ENCODE measurements around the gene ADCY7.

ADCY7 gene

DNA sequence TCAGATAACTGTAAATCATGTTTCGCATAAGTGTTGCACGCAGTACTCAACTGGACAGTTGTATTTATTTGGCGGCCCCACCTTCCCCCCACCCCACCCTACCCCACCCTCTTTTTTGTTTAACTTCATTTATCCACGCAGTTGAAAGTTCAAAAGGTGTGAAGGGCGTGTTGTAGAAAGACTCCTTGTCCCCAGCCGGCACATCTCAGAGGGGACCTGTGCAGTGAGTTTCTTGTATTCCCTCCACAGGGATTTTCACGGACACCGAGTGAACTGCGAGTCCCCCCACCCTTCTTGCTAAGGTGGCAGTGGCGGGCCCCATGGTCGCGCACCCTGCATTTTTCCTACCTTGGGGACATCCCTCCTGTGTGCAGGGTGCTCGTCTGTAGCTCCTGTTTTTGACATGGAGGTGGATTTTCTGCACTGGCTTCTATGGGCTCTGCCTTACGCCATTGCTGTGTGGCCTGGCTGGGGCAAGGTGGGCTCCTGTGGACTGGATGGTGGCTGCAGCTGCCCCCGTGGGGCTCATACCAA, 36.2 kb downstream of the ADCY7 start:
- no peak overlapping the region for H3K4me2 ChIP-seq (ENCODE audit: low read depth, low read length)
- no peak for TF ChIP-seq EZH2 (optimal IDR thresholded peaks at IDR 0.05; ENCODE audit: low read depth, low read length)
- TF ChIP-seq, protein P1, sequence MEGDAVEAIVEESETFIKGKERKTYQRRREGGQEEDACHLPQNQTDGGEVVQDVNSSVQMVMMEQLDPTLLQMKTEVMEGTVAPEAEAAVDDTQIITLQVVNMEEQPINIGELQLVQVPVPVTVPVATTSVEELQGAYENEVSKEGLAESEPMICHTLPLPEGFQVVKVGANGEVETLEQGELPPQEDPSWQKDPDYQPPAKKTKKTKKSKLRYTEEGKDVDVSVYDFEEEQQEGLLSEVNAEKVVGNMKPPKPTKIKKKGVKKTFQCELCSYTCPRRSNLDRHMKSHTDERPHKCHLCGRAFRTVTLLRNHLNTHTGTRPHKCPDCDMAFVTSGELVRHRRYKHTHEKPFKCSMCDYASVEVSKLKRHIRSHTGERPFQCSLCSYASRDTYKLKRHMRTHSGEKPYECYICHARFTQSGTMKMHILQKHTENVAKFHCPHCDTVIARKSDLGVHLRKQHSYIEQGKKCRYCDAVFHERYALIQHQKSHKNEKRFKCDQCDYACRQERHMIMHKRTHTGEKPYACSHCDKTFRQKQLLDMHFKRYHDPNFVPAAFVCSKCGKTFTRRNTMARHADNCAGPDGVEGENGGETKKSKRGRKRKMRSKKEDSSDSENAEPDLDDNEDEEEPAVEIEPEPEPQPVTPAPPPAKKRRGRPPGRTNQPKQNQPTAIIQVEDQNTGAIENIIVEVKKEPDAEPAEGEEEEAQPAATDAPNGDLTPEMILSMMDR (IDR thresholded peaks at IDR 0.05; ENCODE audit: low read length): no peak
- H3F3A ChIP-seq (ENCODE audit: insufficient read depth, low read length): no peaks in the 10 kb centered on the region
- H3K4me3 ChIP-seq (ENCODE audit: low read length): no peak overlapping the region
- no peaks in the 10 kb centered on the region for H3K36me3 ChIP-seq (replicated peaks; ENCODE audit: insufficient read depth, low read length)
- H3K9me2 ChIP-seq (replicated peaks; ENCODE audit: insufficient read depth, low read length): no peaks in the 10 kb centered on the region
- H3K9me3 ChIP-seq (replicated peaks; ENCODE audit: insufficient read depth, low read length): no peaks in the 10 kb centered on the region
- no peak overlapping the region for H2AFZ ChIP-seq (ENCODE audit: low read length)
- H3K4me1 ChIP-seq (ENCODE audit: low read length): no peaks in the 10 kb centered on the region
- no peaks in the 10 kb centered on the region for H4K20me1 ChIP-seq (ENCODE audit: insufficient read depth, low read length)
- DNase-seq: no peak
- no peaks in the 10 kb centered on the region for H3K27me3 ChIP-seq (replicated peaks; ENCODE audit: insufficient read depth, low read length)
- no peak overlapping the region for H3K9ac ChIP-seq (ENCODE audit: low read length)
- H3K27ac ChIP-seq (ENCODE audit: low read length): no peak overlapping the region
- no peaks in the 10 kb centered on the region for H3K79me2 ChIP-seq (ENCODE audit: low read length)

DNA sequence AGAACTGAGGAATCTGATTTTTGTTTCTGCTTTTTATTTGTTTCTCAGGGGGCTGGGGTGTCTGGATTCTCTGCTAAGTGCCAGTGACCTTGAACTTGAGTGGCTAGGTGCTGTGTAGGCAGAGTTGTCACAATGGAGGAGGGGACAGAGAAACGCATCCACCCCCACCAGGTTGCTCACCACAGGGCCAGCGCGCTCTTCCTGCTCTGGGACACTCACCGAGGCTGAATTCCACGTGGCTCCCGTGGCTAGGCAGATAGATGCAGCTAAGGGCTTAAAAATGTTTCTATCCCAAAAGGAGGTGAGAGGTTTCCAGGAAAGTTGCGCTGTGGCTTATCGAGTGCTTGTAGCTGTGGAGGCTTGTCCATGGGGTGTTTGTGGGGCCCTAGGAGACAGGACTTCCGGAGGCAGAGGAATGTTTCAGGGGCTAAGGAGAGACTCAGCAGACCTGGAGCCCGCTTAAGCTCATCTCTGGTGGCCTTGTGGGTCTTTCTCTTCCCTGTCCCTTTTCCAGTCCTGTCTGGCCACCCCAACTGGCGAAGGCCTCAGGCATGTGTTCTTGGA, 36.8 kb downstream of the ADCY7 start:
- DNase-seq: no peak

DNA sequence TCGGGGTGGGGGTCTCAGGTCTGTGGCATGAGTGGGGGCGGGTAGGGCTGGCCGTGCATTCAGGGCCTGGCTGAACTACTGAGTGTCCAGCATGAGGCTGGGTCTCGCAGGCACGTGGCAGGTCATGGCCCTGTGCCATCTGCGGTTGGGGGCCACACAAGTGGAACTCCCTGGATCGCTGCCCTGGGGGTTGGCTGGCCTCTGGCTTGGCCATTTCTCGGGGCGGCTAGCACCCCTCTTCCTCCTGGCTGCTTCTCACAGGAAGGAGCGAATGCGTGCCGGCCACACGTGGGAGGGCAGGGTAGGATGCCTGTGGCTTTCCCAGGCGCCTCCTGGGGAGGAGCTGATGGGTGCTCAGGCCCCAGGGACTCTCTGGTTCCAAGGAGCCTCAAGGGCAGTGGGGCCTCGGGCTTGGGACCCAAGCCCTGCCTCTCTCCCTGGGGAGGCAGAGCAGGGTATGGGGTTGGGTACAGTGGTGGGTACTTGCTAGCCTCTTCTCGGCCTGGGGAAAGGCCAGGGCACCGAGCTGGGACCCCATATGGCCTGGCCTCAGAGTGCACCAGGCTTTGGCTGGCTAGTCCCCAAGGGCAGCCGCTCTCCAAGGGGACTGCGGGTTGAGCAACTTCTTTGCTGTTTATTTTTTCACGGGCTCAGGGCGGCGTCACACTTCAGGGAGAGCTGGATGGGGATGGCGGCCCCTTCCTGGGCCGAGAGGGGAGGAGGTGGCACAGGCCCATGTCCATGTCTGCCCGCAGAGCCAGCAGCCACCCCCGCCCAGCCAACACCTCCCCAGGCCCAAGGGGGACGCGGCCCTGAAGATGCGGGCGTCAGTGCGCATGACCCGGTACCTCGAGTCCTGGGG, 37.5 kb downstream of the ADCY7 start:
- H3K4me3 ChIP-seq (ENCODE audit: low read length): no peak overlapping the region
- no peak for DNase-seq
- H3K27me3 ChIP-seq (replicated peaks; ENCODE audit: insufficient read depth, low read length): no peaks in the 10 kb centered on the region
- no peaks in the 10 kb centered on the region for H3F3A ChIP-seq (ENCODE audit: insufficient read depth, low read length)
- TF ChIP-seq EZH2phosphoT487 (IDR thresholded peaks at IDR 0.05; ENCODE audit: low read length) (no peak), EZH2 (optimal IDR thresholded peaks at IDR 0.05; ENCODE audit: low read depth, low read length) (no peak)
- TF ChIP-seq, protein P1 (IDR thresholded peaks at IDR 0.05; ENCODE audit: low read length): no peak
- no peaks in the 10 kb centered on the region for H3K9me2 ChIP-seq (replicated peaks; ENCODE audit: insufficient read depth, low read length)
- H3K4me1 ChIP-seq (ENCODE audit: low read length): no peaks in the 10 kb centered on the region
- H4K20me1 ChIP-seq (ENCODE audit: insufficient read depth, low read length): no peaks in the 10 kb centered on the region
- no peaks in the 10 kb centered on the region for H3K79me2 ChIP-seq (ENCODE audit: low read length)
- H3K9ac ChIP-seq (ENCODE audit: low read length): no peak overlapping the region
- H3K4me2 ChIP-seq (ENCODE audit: low read depth, low read length): no peak overlapping the region
- no peaks in the 10 kb centered on the region for H3K9me3 ChIP-seq (replicated peaks; ENCODE audit: insufficient read depth, low read length)
- H3K36me3 ChIP-seq (replicated peaks; ENCODE audit: insufficient read depth, low read length): no peaks in the 10 kb centered on the region
- no peak overlapping the region for H2AFZ ChIP-seq (ENCODE audit: low read length)
- H3K27ac ChIP-seq (ENCODE audit: low read length): no peak overlapping the region

More for the DNA sequence above, 36.8 kb downstream of the ADCY7 start:
- TF ChIP-seq, protein P1 (IDR thresholded peaks at IDR 0.05; ENCODE audit: low read length): no peak
- TF ChIP-seq EZH2 (optimal IDR thresholded peaks at IDR 0.05; ENCODE audit: low read depth, low read length): no peak
- TF ChIP-seq EZH2phosphoT487 (IDR thresholded peaks at IDR 0.05; ENCODE audit: low read length): no peak
- Histone ChIP-seq H3K4me2 (ENCODE audit: low read depth, low read length) (no peak overlapping the region), H3K4me3 (ENCODE audit: low read length) (no peak overlapping the region), H3K9me2 (replicated peaks; ENCODE audit: insufficient read depth, low read length) (no peaks in the 10 kb centered on the region), H3K9ac (ENCODE audit: low read length) (no peak overlapping the region), H3F3A (ENCODE audit: insufficient read depth, low read length) (no peaks in the 10 kb centered on the region), H3K36me3 (replicated peaks; ENCODE audit: insufficient read depth, low read length) (no peaks in the 10 kb centered on the region), H3K27me3 (replicated peaks; ENCODE audit: insufficient read depth, low read length) (no peaks in the 10 kb centered on the region), H2AFZ (ENCODE audit: low read length) (no peak overlapping the region), H3K79me2 (ENCODE audit: low read length) (no peaks in the 10 kb centered on the region), H4K20me1 (ENCODE audit: insufficient read depth, low read length) (no peaks in the 10 kb centered on the region), H3K4me1 (ENCODE audit: low read length) (no peaks in the 10 kb centered on the region), H3K27ac (ENCODE audit: low read length) (no peak overlapping the region), H3K9me3 (replicated peaks; ENCODE audit: insufficient read depth, low read length) (no peaks in the 10 kb centered on the region)

Data from MM.1S (cell line).